PC-3 (cell line): ENCODE measurements around the gene MITF. TPM values are rescaled to one million over a fixed set of nuclear protein-coding genes. Genes with fewer than 3 reads are reported as not detected.

Source experiments
- ATAC-seq: fragments of 200-7000 bp; cut with Tn5 transposase; 2 replicates; pipeline ENCODE4 v1.9.1; 2020; ENCODE audit warnings: mild to moderate bottlenecking, moderate library complexity
- BruUV-seq: library from RNA; stranded (reverse); fragments of 400-500 nt; replicated peaks from 2 replicates; lab custom pipeline; 2021; lab: Mats Ljungman, UMichigan
- CTCF ChIA-PET: fragments of 300-600 bp; sonication (Branson Sonifier 250); formaldehyde crosslinking; loops from one replicate; lab custom pipeline; 2022; ENCODE audit warnings: antibody characterized with exemption; lab: Charles Lee
- POLR2A ChIA-PET: fragments of 300-600 bp; sonication (Branson Sonifier 250); formaldehyde crosslinking; loops from one replicate; lab custom pipeline; 2022; ENCODE audit warnings: antibody characterized with exemption; ENCODE audit not compliant: unreplicated experiment; lab: Charles Lee
- DNase-seq: peaks from one replicate; pipeline ENCODE4 v3.0.0-alpha.2; 2015
- H2AFZ ChIP-seq: fragments of 300-600 bp; sonication (generic); 2 replicates; pipeline ENCODE4 v1.6.0; 2016; ENCODE audit warnings: antibody characterized with exemption, low read length
- H3F3A ChIP-seq: fragments of 300-600 bp; sonication (generic); one replicate; pipeline ENCODE4 v1.6.0; 2017; ENCODE audit warnings: antibody characterized with exemption, low read length, control low read depth, mild to moderate bottlenecking; ENCODE audit not compliant: unreplicated experiment
- H3K27ac ChIP-seq: fragments of 300-600 bp; sonication (generic); 2 replicates; pipeline ENCODE4 v1.5.1; 2016; ENCODE audit warnings: mild to moderate bottlenecking, low read length
- H3K27me3 ChIP-seq: fragments of 300-600 bp; sonication (generic); 2 replicates; pipeline ENCODE4 v1.6.1; 2016; ENCODE audit warnings: low read length, mixed read lengths
- H3K36me3 ChIP-seq: fragments of 300-600 bp; sonication (generic); 2 replicates; pipeline ENCODE4 v1.6.1; 2016; ENCODE audit warnings: low read depth, mixed run types, low read length, mixed read lengths
- H3K4me1 ChIP-seq: fragments of 300-600 bp; sonication (generic); 2 replicates; pipeline ENCODE4 v1.5.1; 2016; ENCODE audit warnings: low read length; ENCODE audit not compliant: insufficient read depth
- H3K4me2 ChIP-seq: fragments of 300-600 bp; sonication (generic); 2 replicates; pipeline ENCODE4 v1.6.0; 2016; ENCODE audit warnings: low read length
- H3K4me3 ChIP-seq: fragments of 300-600 bp; sonication (generic); 2 replicates; pipeline ENCODE4 v1.5.1; 2016; ENCODE audit warnings: mild to moderate bottlenecking, low read length, mixed read lengths
- H3K79me2 ChIP-seq: fragments of 300-600 bp; sonication (generic); 2 replicates; pipeline ENCODE4 v1.6.1; 2017; ENCODE audit warnings: low read length, mixed read lengths
- H3K9ac ChIP-seq: fragments of 300-600 bp; sonication (generic); 2 replicates; pipeline ENCODE4 v1.6.0; 2016; ENCODE audit warnings: mild to moderate bottlenecking, low read length
- H3K9me2 ChIP-seq: fragments of 300-600 bp; sonication (generic); replicated peaks from 2 replicates; pipeline ENCODE4 v1.6.1; 2016; ENCODE audit warnings: mixed run types, low read length, mixed read lengths
- H3K9me3 ChIP-seq: fragments of 300-600 bp; sonication (generic); 2 replicates; pipeline ENCODE4 v1.6.1; 2016; ENCODE audit warnings: low read length, mixed read lengths
- H4K20me1 ChIP-seq: fragments of 300-600 bp; sonication (generic); 2 replicates; pipeline ENCODE4 v1.6.1; 2016; ENCODE audit warnings: low read length, mixed read lengths
- CTCF ChIP-seq: fragments of 300-600 bp; sonication (generic); conservative IDR thresholded peaks from 2 replicates; pipeline ENCODE4 v1.5.1; 2017; ENCODE audit warnings: antibody characterized with exemption, low read depth, mild to moderate bottlenecking, low read length
- EZH2 ChIP-seq: fragments of 300-600 bp; sonication (generic); IDR thresholded peaks from one replicate; pipeline ENCODE4 v1.6.1; 2017; ENCODE audit warnings: antibody characterized with exemption, mild to moderate bottlenecking, low read length; ENCODE audit not compliant: unreplicated experiment
- EZH2phosphoT487 ChIP-seq: fragments of 300-600 bp; sonication (generic); IDR thresholded peaks from 2 replicates; pipeline ENCODE4 v1.6.1; 2018; ENCODE audit warnings: mild to moderate bottlenecking, antibody characterized with exemption, low read length, borderline replicate concordance
- intact Hi-C: fragments of 100-400 bp; cut with micrococcal nuclease; formaldehyde crosslinking; loops from 2 replicates; pipeline ENCODE4 v1.9.0; 2023
- total RNA-seq: library from RNA; depleted of rRNA; stranded (reverse); fragments of >200 nt; gene quantifications from 2 replicates; pipeline ENCODE4 v1.2.3, GENCODE V29; 2014

MITF gene
- total RNA-seq, 1 experiment from 2014 or later = 7.6 TPM

- Histone ChIP-seq H3K27ac (no peak overlapping the region), H3K4me2 (no peak overlapping the region), H3K27me3 (no peaks in the 10 kb centered on the region), H3K9ac (no peak overlapping the region), H3K4me1 (no peaks in the 10 kb centered on the region), H2AFZ (no peak overlapping the region), H3F3A (no peaks in the 10 kb centered on the region), H3K9me3 (no peaks in the 10 kb centered on the region), H4K20me1 (no peaks in the 10 kb centered on the region), H3K4me3 (no peak overlapping the region), H3K36me3 (no peaks in the 10 kb centered on the region), H3K9me2 (no peaks in the 10 kb centered on the region), H3K79me2 (no peaks in the 10 kb centered on the region)
- ChIA-PET CTCF (interaction anchor here (0.6 kb wide), 1 partner anchor 79 kb away, joined by 3 read pairs; no protein-coding TSS in a partner anchor), POLR2A (no interaction called here)
- intact Hi-C loops = no loop called here
- no peak for TF ChIP-seq CTCF
- BruUV-seq = no TSS peak
- DNase-seq = no peak
- ATAC-seq = no peak
Observed at GRCh38 chr3:69994919-69995318, 255.7 kb downstream of the MITF start.

- H2AFZ ChIP-seq = no peak overlapping the region
- H3K4me2 ChIP-seq = no peak overlapping the region
- H3K36me3 ChIP-seq = no peaks in the 10 kb centered on the region
- intact Hi-C loops = no loop called here
- no peaks in the 10 kb centered on the region for H3K9me2 ChIP-seq
- no peaks in the 10 kb centered on the region for H3F3A ChIP-seq
- no TSS peak for BruUV-seq
- H3K27me3 ChIP-seq = no peaks in the 10 kb centered on the region
- CTCF ChIA-PET = no interaction called here
- H3K9me3 ChIP-seq = no peaks in the 10 kb centered on the region
- DNase-seq = no peak
- no peak for ATAC-seq
- TF ChIP-seq CTCF (no peak), EZH2phosphoT487 (no peak), EZH2 (no peak)
- no peak overlapping the region for H3K9ac ChIP-seq
- H3K4me3 ChIP-seq = no peak overlapping the region
- no peak overlapping the region for H3K27ac ChIP-seq
- H3K4me1 ChIP-seq = no peaks in the 10 kb centered on the region; the same call in 1 of the 2 replicates
- POLR2A ChIA-PET = interaction anchor here (0.6 kb wide), 1 partner anchor 635 kb away, joined by 5 read pairs; no protein-coding TSS in a partner anchor
- H4K20me1 ChIP-seq = no peaks in the 10 kb centered on the region
- H3K79me2 ChIP-seq = no peaks in the 10 kb centered on the region
Observed at GRCh38 chr3:69997631-69998307, 258.5 kb downstream of the MITF start.

- no peaks in the 10 kb centered on the region for H4K20me1 ChIP-seq
- no peak overlapping the region for H3K4me3 ChIP-seq
- H3K79me2 ChIP-seq = no peaks in the 10 kb centered on the region
- H3K27ac ChIP-seq = no peak overlapping the region
- ATAC-seq (no peak), DNase-seq (no peak)
- BruUV-seq = no TSS peak
- H3K36me3 ChIP-seq = no peaks in the 10 kb centered on the region
- no peaks in the 10 kb centered on the region for H3K27me3 ChIP-seq
- ChIA-PET CTCF (no interaction called here), POLR2A (no interaction called here)
- intact Hi-C loops = no loop called here
- no peaks in the 10 kb centered on the region for H3K9me2 ChIP-seq
- no peaks in the 10 kb centered on the region for H3F3A ChIP-seq
- no peak for TF ChIP-seq CTCF
- no peak for TF ChIP-seq EZH2
- no peaks in the 10 kb centered on the region for H3K9me3 ChIP-seq
- no peak overlapping the region for H3K4me2 ChIP-seq
- H2AFZ ChIP-seq = no peak overlapping the region
- no peaks in the 10 kb centered on the region; the same call in 1 of the 2 replicates for H3K4me1 ChIP-seq
- H3K9ac ChIP-seq = no peak overlapping the region
Observed at GRCh38 chr3:69998759-69999139, 259.5 kb downstream of the MITF start.
